ENCODE data around the gene TAF5.
"Not testable (repeated sequence)": the region's sequence is repeated elsewhere in the genome, so short reads cannot be mapped to it uniquely, and the experiment has no call there.

TAF5 gene

GRCh38 chr10:103396789-103397087 lies 29.0 kb downstream of the TAF5 start:
- no peaks in the 10 kb centered on the region for H3K9me3 ChIP-seq (ENCODE audit: control extremely low read depth in 1 of 5, control insufficient read depth in 4 of 5, insufficient read depth in 2 of 5, low read depth in 1 of 5, low read length in 4 of 5)
- H3K4me3 ChIP-seq (ENCODE audit: control insufficient read depth in 1 of 7, extremely low read depth in 1 of 7, insufficient read depth in 4 of 7, low read depth in 2 of 7, low read length in 6 of 7) = peak overlapping the region; percentile 50 to 97 (median 90)
- DNase-seq = no peak
- ChIA-PET CTCF (interaction anchor here (1.7 kb wide), 1 partner anchor 21 kb away, joined by 3 read pairs; no protein-coding TSS in a partner anchor), POLR2A (interaction anchor here (1.0 kb wide), 1 partner anchor 28 kb away, joined by 3 read pairs; no protein-coding TSS in a partner anchor)
- peak overlapping the region; percentile 61 to 92 for H3K27ac ChIP-seq (ENCODE audit: insufficient read depth in 1 of 2, low read depth in 1 of 2, low read length in 2 of 2, poor library complexity in 1 of 2, severe bottlenecking in 2 of 2)
- no peaks in the 10 kb centered on the region for H3K27me3 ChIP-seq (replicated peaks in 2 of 5; ENCODE audit: control insufficient read depth in 4 of 5, insufficient read depth in 5 of 5, low read length in 4 of 5)
- 0% methylated on average over 4 of the region's 8 CpGs for WGBS (ENCODE audit: insufficient coverage)
- peaks cover 11 to 36% (median 26%) of the 10 kb centered on the region in 4 experiments for H3K4me1 ChIP-seq (ENCODE audit: control extremely low read depth in 1 of 4, control insufficient read depth in 4 of 4, insufficient read depth in 4 of 4, low read length in 3 of 4)
- H3K36me3 ChIP-seq (ENCODE audit: control insufficient read depth in 4 of 4, insufficient read depth in 4 of 4, low read length in 3 of 4) = peaks cover 8 to 42% (median 29%) of the 10 kb centered on the region in 4 experiments

- ChIA-PET CTCF (interaction anchor here (1.2 to 1.7 kb wide), 2 partner anchors 19 to 20 kb away, joined by 3 to 5 read pairs; no protein-coding TSS in a partner anchor), POLR2A (no interaction called here)
- peaks cover 11 to 36% (median 26%) of the 10 kb centered on the region in 4 experiments for H3K4me1 ChIP-seq (ENCODE audit: control extremely low read depth in 1 of 4, control insufficient read depth in 4 of 4, insufficient read depth in 4 of 4, low read length in 3 of 4)
- H3K27me3 ChIP-seq (replicated peaks in 2 of 5; ENCODE audit: control insufficient read depth in 4 of 5, insufficient read depth in 5 of 5, low read length in 4 of 5) = no peaks in the 10 kb centered on the region
- H3K9me3 ChIP-seq (ENCODE audit: control extremely low read depth in 1 of 5, control insufficient read depth in 4 of 5, insufficient read depth in 2 of 5, low read depth in 1 of 5, low read length in 4 of 5) = no peaks in the 10 kb centered on the region
- peaks cover 8 to 42% (median 30%) of the 10 kb centered on the region in 4 experiments for H3K36me3 ChIP-seq (ENCODE audit: control insufficient read depth in 4 of 4, insufficient read depth in 4 of 4, low read length in 3 of 4)
- DNase-seq = peak in 2 of 3 donors; percentile 4 to 9
- H3K4me3 ChIP-seq (ENCODE audit: control insufficient read depth in 1 of 7, extremely low read depth in 1 of 7, insufficient read depth in 4 of 7, low read depth in 2 of 7, low read length in 6 of 7) = peak overlapping the region in 6 of 7 experiments; percentile 52 to 97 (median 92)
- 84% methylated on average over 13 of the region's 19 CpGs for WGBS (ENCODE audit: insufficient coverage)
- H3K27ac ChIP-seq (ENCODE audit: insufficient read depth in 1 of 2, low read depth in 1 of 2, low read length in 2 of 2, poor library complexity in 1 of 2, severe bottlenecking in 2 of 2) = peak overlapping the region; percentile 61 to 92
Measured at GRCh38 chr10:103397191-103397825, 29.5 kb downstream of the TAF5 start.

- 100% methylated on average over 1 of the region's 2 CpGs for WGBS (ENCODE audit: insufficient coverage)
- Histone ChIP-seq H3K4me3 (ENCODE audit: control insufficient read depth in 1 of 7, extremely low read depth in 1 of 7, insufficient read depth in 4 of 7, low read depth in 2 of 7, low read length in 6 of 7) (no peak overlapping the region), H3K36me3 (ENCODE audit: control insufficient read depth in 4 of 4, insufficient read depth in 4 of 4, low read length in 3 of 4) (peaks cover 28 to 89% (median 69%) of the 10 kb centered on the region in 4 experiments), H3K27me3 (replicated peaks in 2 of 5; ENCODE audit: control insufficient read depth in 4 of 5, insufficient read depth in 5 of 5, low read length in 4 of 5) (no peaks in the 10 kb centered on the region), H3K4me1 (ENCODE audit: control extremely low read depth in 1 of 4, control insufficient read depth in 4 of 4, insufficient read depth in 4 of 4, low read length in 3 of 4) (no peaks in the 10 kb centered on the region), H3K9me3 (ENCODE audit: control extremely low read depth in 1 of 5, control insufficient read depth in 4 of 5, insufficient read depth in 2 of 5, low read depth in 1 of 5, low read length in 4 of 5) (no peaks in the 10 kb centered on the region), H3K27ac (ENCODE audit: insufficient read depth in 1 of 2, low read depth in 1 of 2, low read length in 2 of 2, poor library complexity in 1 of 2, severe bottlenecking in 2 of 2) (no peak overlapping the region)
- ChIA-PET CTCF (interaction anchor here (1.3 to 12.1 kb wide), 4 partner anchors 38 to 77 kb away, joined by 3 to 157 read pairs (median 114); partner anchors contain the start of genes CALHM3 and NEURL1), POLR2A (no interaction called here)
- no peak for DNase-seq
Measured at GRCh38 chr10:103413564-103413963, 45.8 kb downstream of the TAF5 start.

- H3K27ac ChIP-seq (ENCODE audit: insufficient read depth in 1 of 2, low read depth in 1 of 2, low read length in 2 of 2, poor library complexity in 1 of 2, severe bottlenecking in 2 of 2) = no peak overlapping the region
- no peak overlapping the region for H3K4me3 ChIP-seq (ENCODE audit: control insufficient read depth in 1 of 7, extremely low read depth in 1 of 7, insufficient read depth in 4 of 7, low read depth in 2 of 7, low read length in 6 of 7)
- no peaks in the 10 kb centered on the region for H3K4me1 ChIP-seq (ENCODE audit: control extremely low read depth in 1 of 4, control insufficient read depth in 4 of 4, insufficient read depth in 4 of 4, low read length in 3 of 4)
- ChIA-PET CTCF (interaction anchor here (1.1 to 12.1 kb wide), 16 partner anchors 9 to 177 kb away, joined by 3 to 157 read pairs (median 6); partner anchors contain the start of genes CALHM3 and NEURL1), POLR2A (interaction anchor here (0.8 to 1.1 kb wide), 2 partner anchors 61 to 89 kb away, joined by 3 to 7 read pairs; no protein-coding TSS in a partner anchor)
- H3K36me3 ChIP-seq (ENCODE audit: control insufficient read depth in 4 of 4, insufficient read depth in 4 of 4, low read length in 3 of 4) = peaks cover 30 to 90% (median 75%) of the 10 kb centered on the region in 4 experiments
- no peaks in the 10 kb centered on the region for H3K9me3 ChIP-seq (ENCODE audit: control extremely low read depth in 1 of 5, control insufficient read depth in 4 of 5, insufficient read depth in 2 of 5, low read depth in 1 of 5, low read length in 4 of 5)
- no peak for DNase-seq
- H3K27me3 ChIP-seq (replicated peaks in 2 of 5; ENCODE audit: control insufficient read depth in 4 of 5, insufficient read depth in 5 of 5, low read length in 4 of 5) = no peaks in the 10 kb centered on the region
- 95% methylated on average over 8 of the region's 8 CpGs for WGBS (ENCODE audit: insufficient coverage)
Measured at GRCh38 chr10:103415581-103415980, 47.8 kb downstream of the TAF5 start.

GRCh38 chr10:103416436-103417147 lies 48.8 kb downstream of the TAF5 start:
- H3K27ac ChIP-seq (ENCODE audit: insufficient read depth in 1 of 2, low read depth in 1 of 2, low read length in 2 of 2, poor library complexity in 1 of 2, severe bottlenecking in 2 of 2) = no peak overlapping the region
- H3K4me1 ChIP-seq (ENCODE audit: control extremely low read depth in 1 of 4, control insufficient read depth in 4 of 4, insufficient read depth in 4 of 4, low read length in 3 of 4) = no peaks in the 10 kb centered on the region
- H3K27me3 ChIP-seq (replicated peaks in 2 of 5; ENCODE audit: control insufficient read depth in 4 of 5, insufficient read depth in 5 of 5, low read length in 4 of 5) = no peaks in the 10 kb centered on the region
- no peak overlapping the region for H3K4me3 ChIP-seq (ENCODE audit: control insufficient read depth in 1 of 7, extremely low read depth in 1 of 7, insufficient read depth in 4 of 7, low read depth in 2 of 7, low read length in 6 of 7)
- no peaks in the 10 kb centered on the region for H3K9me3 ChIP-seq (ENCODE audit: control extremely low read depth in 1 of 5, control insufficient read depth in 4 of 5, insufficient read depth in 2 of 5, low read depth in 1 of 5, low read length in 4 of 5)
- DNase-seq = peak; percentile 74 to 88 (median 78)
- peaks cover 32 to 91% (median 77%) of the 10 kb centered on the region in 4 experiments for H3K36me3 ChIP-seq (ENCODE audit: control insufficient read depth in 4 of 4, insufficient read depth in 4 of 4, low read length in 3 of 4)
- POLR2A ChIA-PET = interaction anchor here (1.1 kb wide), 1 partner anchor 88 kb away, joined by 7 read pairs; no protein-coding TSS in a partner anchor
- CTCF ChIA-PET = interaction anchor here (0.7 to 12.1 kb wide), 24 partner anchors 8 to 243 kb away, joined by 3 to 157 read pairs (median 6); partner anchors contain the start of genes CALHM1, CALHM3 and NEURL1
- WGBS (ENCODE audit: insufficient coverage) = 67% methylated on average over 6 of the region's 8 CpGs

GRCh38 chr10:103417148-103417469 lies 49.3 kb downstream of the TAF5 start:
- DNase-seq; POLR2A ChIA-PET; H3K9me3 ChIP-seq (ENCODE audit: control extremely low read depth in 1 of 5, control insufficient read depth in 4 of 5, insufficient read depth in 2 of 5, low read depth in 1 of 5, low read length in 4 of 5); H3K27me3 ChIP-seq (replicated peaks in 2 of 5; ENCODE audit: control insufficient read depth in 4 of 5, insufficient read depth in 5 of 5, low read length in 4 of 5); H3K27ac ChIP-seq (ENCODE audit: insufficient read depth in 1 of 2, low read depth in 1 of 2, low read length in 2 of 2, poor library complexity in 1 of 2, severe bottlenecking in 2 of 2); H3K4me1 ChIP-seq (ENCODE audit: control extremely low read depth in 1 of 4, control insufficient read depth in 4 of 4, insufficient read depth in 4 of 4, low read length in 3 of 4); H3K4me3 ChIP-seq (ENCODE audit: control insufficient read depth in 1 of 7, extremely low read depth in 1 of 7, insufficient read depth in 4 of 7, low read depth in 2 of 7, low read length in 6 of 7): not testable (repeated sequence)
- CTCF ChIA-PET = interaction anchor here (0.9 to 12.1 kb wide), 16 partner anchors 8 to 176 kb away, joined by 3 to 157 read pairs (median 6); partner anchors contain the start of genes ATP5MK, CALHM3, NEURL1 and PDCD11
- 100% methylated on average over 1 of the region's 5 CpGs for WGBS (ENCODE audit: insufficient coverage)
- peaks cover 32 to 88% (median 76%) of the 10 kb centered on the region in 4 experiments for H3K36me3 ChIP-seq (ENCODE audit: control insufficient read depth in 4 of 4, insufficient read depth in 4 of 4, low read length in 3 of 4)

Measured in common myeloid progenitor, CD34-positive (primary cell).